ENCODE measurements around the gene IRS2.
A peak's percentile ranks its signal among the peaks of the same experiment; 100 is the strongest.

IRS2 gene

DNA sequence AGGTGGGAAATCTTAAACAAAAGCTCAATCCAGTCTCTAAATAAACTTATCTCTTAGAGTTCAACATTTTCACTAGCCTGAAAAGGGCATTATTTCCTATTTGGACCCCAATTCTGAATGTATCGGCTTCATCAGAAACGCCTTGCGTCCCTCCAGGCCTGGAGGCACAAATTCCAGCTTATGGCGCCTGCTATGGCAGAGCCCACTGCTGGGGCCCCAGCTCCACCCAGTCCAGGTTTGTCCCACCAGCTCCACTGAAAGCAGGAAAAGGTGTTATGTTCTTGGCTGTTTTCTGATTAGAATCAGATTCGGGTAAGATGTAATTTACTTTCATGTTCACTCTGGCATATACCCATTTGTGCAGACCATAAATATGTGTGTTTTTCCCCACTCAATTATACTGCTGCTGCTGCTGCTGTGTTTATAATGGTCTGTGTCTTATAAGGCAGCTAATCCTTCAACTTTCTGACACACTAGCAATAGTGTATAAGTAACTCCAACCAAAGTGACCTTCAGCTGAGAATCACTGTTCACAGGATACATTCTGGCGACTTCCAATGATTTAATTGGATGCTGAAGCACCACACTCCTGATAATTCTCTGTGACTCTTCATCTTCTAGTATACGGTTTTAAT is 6.4 kb downstream of the IRS2 start:
- DNase-seq (ENCODE audit: low spot score) = peak; percentile 24

DNA sequence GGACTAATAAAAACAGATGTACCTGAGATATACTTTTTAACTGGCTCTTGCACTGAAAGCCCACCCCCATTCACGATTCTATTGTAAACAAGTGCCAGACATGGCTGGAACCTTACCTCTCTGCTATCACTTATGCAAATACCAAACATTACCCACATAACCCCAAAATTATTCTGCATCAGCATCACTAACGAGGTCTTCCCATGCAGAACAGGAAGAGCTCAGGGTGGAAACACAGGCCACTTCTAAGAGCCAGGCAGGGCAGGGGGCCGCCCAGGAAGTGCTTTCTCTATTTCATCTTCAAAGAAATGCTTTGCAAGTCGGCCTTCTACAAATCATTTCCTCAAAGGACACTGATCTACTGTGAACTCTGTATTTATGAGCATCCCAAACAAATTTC is 7.3 kb downstream of the IRS2 start:
- DNase-seq (ENCODE audit: low spot score) = peak; percentile 25

DNA sequence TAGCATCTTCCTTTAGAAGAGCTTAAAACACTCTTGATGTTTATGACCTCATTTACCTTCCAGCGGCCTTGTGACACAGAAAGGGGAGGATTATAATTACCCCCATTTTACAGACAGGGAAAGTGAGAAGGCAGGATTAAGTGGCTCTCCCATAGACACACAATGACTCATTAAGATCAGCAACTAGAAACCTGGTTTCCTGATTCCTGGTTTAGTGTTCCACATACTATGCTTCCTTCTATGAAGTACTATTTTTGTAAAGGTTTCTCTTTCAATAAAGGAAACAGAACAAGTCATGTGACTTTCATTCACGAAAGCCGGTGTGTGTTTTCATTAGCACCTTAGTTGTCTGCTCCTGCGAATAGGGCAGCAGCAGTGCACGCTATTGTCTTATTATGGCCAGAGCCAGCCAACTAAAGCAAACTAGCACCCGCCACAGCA is 8.3 kb downstream of the IRS2 start:
- DNase-seq (ENCODE audit: low spot score) = peak; percentile 54

DNA sequence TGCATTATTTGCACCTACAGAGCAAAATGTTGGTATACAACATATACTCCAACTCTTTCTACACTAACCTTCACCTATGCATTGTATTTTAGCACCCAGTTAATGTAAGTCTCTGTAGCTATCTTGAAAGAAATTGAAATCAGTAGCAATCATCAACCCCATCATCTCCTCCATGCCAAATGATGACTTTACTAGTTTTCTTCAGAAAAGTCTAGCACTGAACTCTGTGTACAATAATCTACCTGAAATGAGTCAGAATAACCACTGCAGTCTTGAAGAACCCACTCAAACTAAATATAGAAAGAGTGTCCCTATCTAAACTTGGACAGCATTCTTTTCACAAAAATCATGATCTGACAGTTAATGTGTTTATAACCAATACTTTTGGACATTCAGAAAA is 9.8 kb downstream of the IRS2 start:
- DNase-seq (ENCODE audit: low spot score) = no peak

DNA sequence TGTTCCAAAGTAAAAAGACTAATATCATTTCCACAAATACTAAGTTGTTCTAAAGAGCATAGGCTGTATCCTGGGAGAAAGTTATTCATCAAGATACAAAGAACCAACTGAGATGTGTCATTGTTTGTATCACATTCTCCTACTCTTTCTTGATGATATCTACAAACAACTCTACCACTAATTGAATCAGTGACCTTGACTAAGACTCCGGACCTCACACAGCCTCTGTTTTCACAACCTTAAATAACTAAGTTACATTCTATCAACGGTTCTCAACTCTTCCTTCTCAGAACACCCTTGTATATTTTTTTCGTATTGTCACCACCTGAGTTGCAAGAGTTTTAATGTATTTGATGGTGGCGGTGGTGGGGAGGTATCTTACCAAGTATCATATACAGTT is 12.6 kb downstream of the IRS2 start:
- no peak for DNase-seq (ENCODE audit: low spot score)

DNA sequence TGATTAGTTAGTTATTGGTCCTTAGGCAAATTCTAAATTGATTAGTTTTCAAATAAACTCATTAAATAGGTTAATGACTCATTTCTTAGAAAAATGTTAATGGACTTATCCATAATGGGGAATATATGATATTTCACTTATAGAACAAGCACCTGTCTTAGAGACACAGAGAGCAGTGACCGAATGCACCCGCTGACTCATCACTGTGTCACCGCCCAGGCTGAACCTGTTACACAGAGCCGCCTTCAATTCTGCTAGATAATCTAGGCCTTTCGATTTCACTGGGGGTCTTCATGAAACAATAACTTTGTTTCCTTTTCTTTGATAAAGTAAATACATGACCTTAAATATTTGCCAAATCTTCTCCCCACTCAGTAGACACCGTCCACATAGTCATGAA is 13.1 kb downstream of the IRS2 start:
- peak; percentile 54 for DNase-seq (ENCODE audit: low spot score)

DNA sequence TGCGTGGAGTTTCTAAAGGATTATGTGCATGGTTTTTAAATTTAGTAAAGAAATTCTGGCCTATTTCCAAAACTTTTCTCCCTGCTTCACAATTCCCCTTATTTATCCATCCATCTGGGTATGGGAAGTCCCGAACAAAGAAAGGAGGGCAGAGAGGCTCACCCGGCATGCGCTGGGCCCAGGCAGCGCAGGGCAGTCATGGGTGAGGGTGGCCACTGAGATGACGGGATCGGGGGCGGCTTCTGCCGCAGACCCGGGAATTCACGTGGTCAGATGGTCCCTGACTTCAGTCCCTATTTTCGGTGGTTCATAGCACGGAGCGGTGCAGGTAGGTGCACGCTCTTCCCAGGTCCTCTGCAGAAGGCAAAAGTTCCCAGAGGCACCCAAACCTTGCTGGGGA is 14.5 kb downstream of the IRS2 start:
- no peak for DNase-seq (ENCODE audit: low spot score)

DNA sequence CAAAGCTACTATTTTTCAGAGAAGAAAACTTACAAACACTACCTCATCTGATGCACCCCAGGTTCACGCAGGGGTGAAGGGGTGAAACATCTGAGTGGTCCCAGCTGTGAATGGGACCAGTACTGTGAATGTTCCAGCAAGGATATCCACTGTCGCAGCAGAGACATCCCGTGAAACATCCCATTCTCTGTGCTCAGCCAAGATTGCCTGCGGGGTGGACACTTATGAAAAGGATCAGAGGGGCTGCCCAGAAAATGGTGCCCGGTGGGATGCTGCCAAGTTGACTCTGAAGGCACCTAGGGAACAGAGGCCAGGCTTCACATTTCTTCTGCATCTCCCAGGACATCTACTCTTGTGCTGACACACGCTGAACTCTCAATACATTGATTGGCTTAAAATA is 15.9 kb downstream of the IRS2 start:
- DNase-seq (ENCODE audit: low spot score) = no peak

DNA sequence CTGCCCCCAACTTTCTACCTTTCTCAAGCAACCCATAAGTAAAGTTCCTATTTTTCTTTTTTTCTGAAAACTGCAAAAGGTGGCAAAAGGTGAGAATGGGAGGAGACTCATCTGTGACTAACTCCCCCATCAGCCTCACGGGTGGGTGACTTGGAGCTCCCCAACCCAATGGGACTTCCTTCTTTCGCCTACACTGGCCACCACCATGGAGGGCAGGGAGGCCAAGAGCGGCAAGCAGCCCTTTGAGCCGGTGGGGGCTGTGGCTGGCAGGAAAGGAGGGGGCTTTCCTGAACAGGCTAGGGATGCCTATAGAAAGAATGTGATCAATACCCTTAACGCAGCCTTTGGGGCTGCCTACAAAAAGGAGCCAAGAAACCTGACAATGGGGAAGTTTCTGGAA is 16.5 kb downstream of the IRS2 start:
- DNase-seq (ENCODE audit: low spot score) = no peak

DNA sequence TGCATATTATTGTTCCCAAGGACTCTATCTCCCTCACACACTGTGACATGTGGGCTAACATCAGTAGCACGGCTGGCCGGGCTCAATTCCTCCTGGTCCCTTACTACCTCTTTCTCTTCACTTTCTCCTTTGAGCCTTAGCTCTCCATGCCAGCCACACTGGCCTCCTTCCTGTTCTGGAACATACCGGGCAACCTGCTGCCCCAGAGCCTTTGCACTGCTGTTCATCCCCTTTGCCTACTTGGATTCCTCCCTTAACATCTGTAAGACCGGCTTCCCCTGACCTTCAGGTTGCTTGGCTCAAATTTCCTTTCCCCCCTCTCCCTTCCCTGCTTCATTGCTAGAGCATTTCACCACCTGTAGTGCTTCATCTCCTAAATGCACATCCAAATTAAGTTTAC is 17.1 kb downstream of the IRS2 start:
- DNase-seq (ENCODE audit: low spot score) = no peak

DNA sequence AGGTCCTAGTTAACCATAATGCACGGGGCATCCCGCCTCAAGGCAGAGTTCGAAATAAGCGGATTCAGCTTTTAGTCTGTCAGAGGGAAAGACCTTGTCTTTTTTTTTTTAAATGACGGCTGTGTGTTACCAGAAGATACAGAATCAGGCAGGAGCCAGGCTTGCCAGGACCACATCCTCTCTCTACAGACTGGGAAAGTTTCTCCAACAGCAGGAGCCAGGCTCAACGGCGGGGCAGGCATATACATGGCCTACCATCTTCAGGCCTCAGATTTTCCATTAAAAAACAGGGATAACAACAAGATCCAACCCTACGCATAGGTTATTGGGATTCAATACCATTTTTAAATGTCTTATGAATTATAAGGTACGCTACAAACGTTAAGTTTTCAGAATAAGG is 17.8 kb downstream of the IRS2 start:
- DNase-seq (ENCODE audit: low spot score) = no peak

DNA sequence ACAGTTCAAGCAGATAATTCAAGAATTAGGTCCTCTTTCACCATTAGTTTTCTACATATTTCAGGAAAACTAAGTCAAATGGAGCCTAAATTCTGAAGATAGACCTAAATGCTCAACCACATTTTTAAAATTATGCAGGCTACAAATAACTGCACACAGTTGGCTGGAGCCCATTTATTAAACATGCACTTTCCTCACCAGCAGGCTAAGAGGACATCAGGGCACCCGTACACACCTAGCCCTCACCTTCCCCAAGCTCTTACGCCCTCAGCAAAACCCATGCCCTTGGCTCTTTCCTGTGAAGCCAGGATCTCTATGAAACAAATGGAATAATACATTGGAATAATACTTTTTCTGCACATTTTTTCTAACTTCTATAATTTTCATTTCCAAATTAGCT is 18.2 kb downstream of the IRS2 start:
- DNase-seq (ENCODE audit: low spot score) = no peak

DNA sequence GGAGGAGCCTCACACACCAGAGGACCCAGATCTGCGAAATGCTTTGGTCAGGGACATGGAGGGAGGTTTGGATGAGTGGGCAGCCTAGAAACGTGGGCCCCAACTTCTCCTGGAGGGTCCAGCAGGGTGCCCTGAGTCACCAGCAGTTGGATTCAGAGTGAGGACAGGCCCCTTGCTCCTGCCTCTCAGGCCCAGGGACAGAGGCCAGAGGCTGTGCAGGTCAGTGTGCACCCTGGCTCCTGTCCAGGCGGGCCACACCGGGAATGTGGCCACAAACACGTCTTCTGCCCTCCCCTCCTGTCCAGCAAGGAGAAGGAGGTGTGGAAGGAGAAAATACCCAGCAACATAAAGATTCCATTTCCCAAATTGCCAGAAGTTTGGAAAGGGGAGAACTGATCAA is 19.4 kb downstream of the IRS2 start:
- DNase-seq (ENCODE audit: low spot score) = no peak

DNA sequence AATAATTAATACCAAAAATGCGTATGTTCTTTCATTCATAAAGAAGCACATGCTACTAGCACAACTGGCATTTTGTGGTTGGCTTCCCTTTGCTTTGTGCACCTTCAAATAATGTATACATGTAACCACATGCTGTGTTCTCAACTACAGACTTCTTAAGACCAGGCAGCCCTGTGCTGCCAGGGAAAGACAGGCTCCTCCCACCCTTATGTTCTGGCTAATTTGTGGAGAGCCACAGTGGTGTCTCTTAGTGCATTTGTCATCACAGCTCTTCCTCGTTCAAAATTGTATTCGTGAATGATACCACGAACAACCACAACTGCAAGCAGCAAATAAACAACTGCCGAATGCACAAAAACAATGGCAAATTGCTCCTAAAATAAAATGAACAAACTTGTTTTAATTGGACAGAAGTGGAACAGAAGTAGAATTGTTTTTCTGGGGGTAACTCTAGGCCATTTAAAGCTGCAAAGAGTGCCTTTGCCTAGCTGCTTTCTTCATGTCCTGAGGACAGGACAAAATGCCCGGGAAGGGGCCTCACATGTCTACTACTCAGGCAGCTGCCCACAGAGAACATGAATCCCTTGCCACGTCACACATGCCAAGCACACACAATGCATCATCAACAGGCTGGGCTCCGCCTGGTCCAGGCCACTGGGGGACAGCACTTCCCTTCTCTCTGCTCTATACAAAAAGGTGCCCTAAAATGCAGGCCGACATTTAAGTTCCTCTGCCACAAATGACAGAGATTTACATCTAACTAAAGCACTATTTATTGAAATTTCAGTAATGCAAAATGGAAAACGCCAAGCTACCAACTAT is 21.7 kb downstream of the IRS2 start:
- DNase-seq (ENCODE audit: low spot score) = no peak

DNA sequence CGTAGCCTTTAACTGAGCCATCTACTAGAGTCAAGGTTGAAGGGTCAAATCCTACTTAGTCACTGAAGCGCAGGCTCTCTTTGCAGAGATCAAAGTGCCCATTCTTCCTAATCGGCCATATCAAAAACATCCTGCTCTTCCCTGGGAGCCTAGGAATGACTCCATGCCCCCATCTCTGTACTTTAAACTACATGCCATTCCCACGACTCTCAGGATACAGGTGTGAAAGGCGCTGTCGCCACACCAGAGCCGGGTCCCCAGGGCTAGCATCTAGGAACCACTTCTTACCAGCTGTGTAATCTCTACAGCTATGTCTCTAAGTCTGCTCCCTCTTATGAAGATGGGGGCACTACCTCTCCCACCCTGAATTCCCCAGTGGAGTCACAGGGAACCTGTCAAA is 22.3 kb downstream of the IRS2 start:
- DNase-seq (ENCODE audit: low spot score) = no peak

DNA sequence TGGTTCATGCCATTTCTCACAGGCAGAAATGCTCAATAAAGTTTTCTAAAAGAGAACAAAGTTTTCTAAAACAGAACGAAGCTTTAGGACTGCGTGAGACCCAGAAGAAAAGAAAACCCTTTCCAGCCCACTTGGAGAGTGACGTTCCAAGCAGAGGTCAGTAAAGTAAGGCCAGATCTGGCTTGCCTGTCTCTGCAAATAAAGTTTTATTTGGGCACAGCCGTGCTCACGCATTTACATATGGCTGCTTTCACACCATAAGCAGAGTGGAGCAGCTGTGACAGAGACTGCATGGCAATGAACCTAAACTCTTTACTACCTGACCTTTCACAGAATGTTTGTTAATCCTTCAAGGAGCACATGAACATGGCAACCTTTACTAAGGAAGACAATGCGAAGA is 23.6 kb downstream of the IRS2 start:
- DNase-seq (ENCODE audit: low spot score) = no peak

DNA sequence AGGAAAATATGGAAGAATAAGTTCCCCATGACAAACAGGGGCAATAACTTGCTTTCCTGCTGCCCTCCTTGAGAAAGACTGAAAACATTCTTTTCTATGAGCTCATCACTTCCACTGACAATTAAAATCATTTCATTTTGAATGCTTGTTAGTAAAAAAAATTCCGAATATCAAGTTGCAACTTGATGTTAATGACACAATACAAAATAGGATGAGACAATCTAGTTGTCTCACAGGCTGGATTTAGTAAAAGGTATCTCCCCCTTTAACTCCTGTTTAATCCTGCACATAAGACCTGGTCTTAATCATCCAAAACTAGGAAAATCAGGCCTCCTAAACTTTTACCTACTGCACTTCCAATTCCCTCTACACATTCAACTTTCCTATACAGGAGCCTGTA is 24.7 kb downstream of the IRS2 start:
- DNase-seq (ENCODE audit: low spot score) = no peak

DNA sequence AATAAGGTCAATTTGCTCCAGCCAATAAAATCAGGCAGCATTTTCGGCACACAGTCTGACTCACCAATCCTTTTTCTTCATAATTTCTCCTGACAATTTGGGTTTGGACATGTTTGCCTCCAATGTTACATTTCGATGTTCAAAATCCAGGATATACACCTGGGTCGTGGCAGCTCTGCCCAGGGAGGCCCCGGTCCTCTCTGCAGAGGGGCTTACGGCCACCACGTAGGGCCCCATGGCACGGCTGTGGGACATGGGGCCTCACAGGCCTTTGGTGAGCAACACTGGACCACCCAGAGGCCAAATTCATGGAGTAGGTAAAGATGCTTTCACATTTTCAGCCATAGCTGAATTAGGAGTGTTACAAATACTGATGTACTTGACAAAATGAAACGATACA is 25.4 kb downstream of the IRS2 start:
- DNase-seq (ENCODE audit: low spot score) = no peak

DNA sequence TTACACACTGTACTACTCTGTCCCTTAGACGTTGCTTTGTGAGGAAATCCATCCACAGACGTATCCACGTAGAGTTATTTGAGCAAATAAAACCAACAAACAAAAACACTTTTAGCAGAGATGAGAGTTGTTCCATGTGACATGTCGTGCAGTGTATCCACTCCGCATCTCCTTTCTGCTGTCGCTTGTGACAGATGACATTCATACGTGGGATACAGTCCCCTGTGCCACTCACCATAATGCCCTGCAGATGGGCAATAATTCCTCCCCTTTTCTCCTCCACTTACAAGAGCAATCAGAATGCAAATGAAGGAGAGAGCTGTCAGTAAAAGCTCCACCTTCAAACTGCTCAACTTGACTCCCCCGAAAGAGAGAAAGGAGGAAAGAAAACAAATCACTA is 26.0 kb downstream of the IRS2 start:
- DNase-seq (ENCODE audit: low spot score) = no peak

DNA sequence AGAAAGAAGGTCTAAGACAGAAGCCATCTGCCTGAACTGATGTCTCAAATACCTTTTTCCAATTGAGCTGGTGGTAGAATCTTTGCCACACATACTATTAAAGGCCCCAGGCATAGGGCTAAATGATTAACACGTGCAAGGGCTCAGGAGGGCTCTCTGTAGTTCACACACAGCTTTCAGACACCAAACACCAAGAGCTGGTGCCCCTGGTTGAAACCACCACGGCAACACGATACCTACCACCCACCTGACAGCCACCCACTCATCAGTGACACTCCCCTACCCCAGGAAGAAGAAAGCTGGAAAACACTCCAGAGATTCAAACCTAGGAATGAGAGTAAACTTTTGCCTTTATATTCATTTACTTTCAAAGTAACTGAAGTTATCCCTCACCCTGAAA is 26.8 kb downstream of the IRS2 start:
- no peak for DNase-seq (ENCODE audit: low spot score)

DNA sequence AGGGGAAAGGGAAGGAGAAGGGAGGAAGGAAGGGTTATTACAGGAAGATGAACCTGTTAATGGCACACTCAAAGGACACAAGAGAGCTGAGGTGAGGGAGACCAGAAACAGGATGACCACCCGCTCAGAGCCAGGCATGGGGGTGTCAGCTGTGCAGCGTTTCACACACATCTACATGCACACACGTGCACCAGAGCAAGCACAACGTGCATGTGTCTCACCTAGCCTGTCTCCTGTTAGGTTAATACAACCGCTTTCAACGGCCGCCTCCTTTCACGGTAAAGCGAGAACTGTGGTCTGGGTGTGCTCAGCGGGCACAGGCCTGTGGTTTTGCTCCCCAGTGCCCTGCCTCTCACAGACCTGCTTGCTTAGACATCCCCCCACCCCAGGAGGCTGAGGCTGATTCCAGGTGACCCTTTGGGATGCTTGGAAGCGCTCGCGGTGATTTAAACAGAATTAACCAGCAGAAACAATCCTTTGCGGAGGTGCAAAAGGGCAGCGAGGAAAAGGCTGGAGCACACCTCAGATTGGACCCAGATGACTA is 27.4 kb downstream of the IRS2 start:
- no peak for DNase-seq (ENCODE audit: low spot score)

DNA sequence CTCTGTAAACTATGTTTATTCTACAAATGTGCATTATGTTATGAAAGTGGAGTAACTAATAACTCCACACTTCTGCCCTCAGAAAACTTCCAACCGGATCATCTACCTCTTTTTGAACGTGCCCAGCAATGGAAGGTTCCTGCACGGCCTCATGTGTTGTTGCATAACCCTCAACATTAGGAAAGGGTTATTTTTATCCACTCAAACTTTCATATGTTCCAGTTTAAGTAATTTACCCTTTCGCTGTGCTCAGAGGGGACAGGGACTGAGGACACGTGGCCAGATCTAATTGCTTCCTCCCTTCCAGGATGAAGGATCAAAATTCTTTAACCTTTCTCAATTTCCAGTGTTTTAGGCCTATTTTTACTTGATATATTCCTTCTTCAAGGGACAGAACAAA is 29.6 kb downstream of the IRS2 start:
- DNase-seq (ENCODE audit: low spot score) = no peak

DNA sequence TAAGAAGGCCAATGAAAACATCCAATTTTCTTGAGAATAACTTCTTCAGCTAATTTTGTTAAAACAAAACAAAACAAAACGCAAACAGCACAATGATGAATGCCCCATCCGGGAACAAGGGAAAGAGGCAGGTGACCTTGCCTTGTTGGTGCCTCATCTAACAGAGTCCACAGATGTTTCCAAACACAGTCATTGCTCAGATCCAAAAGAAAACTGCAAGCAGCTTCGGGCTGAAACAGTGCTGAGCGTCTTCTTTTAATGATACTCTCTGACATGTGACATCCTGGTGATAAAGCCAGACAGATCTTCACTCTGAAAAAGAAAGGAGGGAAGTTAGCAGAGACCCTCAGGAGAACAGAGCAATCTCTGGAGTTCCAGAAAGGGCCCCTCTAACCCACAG is 30.4 kb downstream of the IRS2 start:
- no peak for DNase-seq (ENCODE audit: low spot score)

DNA sequence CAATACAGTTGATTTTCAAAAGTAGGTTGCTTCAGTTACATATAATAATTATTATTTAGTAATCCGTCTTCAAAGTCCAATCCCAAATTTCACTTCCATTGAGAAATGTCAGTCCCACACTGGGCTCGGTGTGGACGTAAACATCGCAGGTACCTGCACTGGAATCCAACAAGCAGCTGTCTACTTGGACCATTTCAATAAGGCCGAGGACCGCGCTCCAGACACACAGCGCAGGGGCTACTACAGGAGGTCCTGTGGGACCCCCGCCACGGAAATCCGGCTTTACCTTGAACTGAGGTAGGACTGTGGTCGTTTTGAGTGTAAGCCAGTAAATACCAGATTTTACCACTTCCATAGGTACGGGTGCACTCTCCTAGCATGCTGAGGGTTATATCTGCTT is 30.8 kb downstream of the IRS2 start:
- DNase-seq (ENCODE audit: low spot score) = no peak
